HepG2 (cell line): ENCODE results near the gene AFF2. TPM values are rescaled to one million over a fixed set of nuclear protein-coding genes. Genes with fewer than 3 reads are reported as not detected.

Experiments used
- ATAC-seq: fragments of 200-7000 bp; cut with Tn5 transposase; 3 replicates; pipeline ENCODE4 v1.9.1; 2020; ENCODE audit warnings: mild to moderate bottlenecking, moderate library complexity
- BruUV-seq: library from RNA; stranded (reverse); fragments of 400-500 nt; replicated peaks from 2 replicates; lab custom pipeline; 2021; lab: Mats Ljungman, UMichigan
- CTCF ChIA-PET: fragments of 300-600 bp; formaldehyde crosslinking; extraction: SDS; loops from one replicate; lab custom pipeline; 2021; ENCODE audit warnings: low total read pairs, inconsistent platforms, low intra/inter-chr PET ratio; lab: Yijun Ruan, JAX
- POLR2A ChIA-PET: fragments of 350-600 bp; sonication (Branson Sonifier 250); formaldehyde crosslinking; loops from one replicate; lab custom pipeline; 2020; ENCODE audit warnings: antibody characterized with exemption, inconsistent platforms; lab: Yijun Ruan, JAX
- DNase-seq: peaks from one replicate; pipeline ENCODE4 v3.0.0-alpha.2; 2015; ENCODE audit warnings: low spot score
- FAIRE-seq: peaks from 3 replicates; lab custom pipeline; 2011; peaks lifted over from hg19 to GRCh38; lab: Jason Lieb, UNC
- H2AFZ ChIP-seq: one replicate; pipeline ENCODE4 v1.6.1; 2011; ENCODE audit warnings: low read length, inconsistent platforms
- H3K27ac ChIP-seq: fragments of 300-600 bp; 3 replicates; pipeline ENCODE4 v1.8.0; 2011; ENCODE audit warnings: mixed run types, mild to moderate bottlenecking, mixed read lengths, low read length, inconsistent platforms; ENCODE audit not compliant: insufficient read depth; ENCODE audit errors: extremely low read length
- H3K27me3 ChIP-seq, 2 experiments: fragments of 200-600 bp in 1 of 2; 2 replicates in 1 of 2; 3 replicates in 1 of 2; pipeline versions ENCODE4 v1.6.0 to v1.8.0; 2011; ENCODE audit warnings: low read length in 2 of 2, mild to moderate bottlenecking in 2 of 2, moderate library complexity in 2 of 2, inconsistent platforms in 1 of 2; ENCODE audit not compliant: insufficient read depth in 2 of 2, control insufficient read depth in 1 of 2
- H3K36me3 ChIP-seq, 2 experiments: fragments of 200-600 bp in 1 of 2; replicated peaks in 1 of 2; 2 replicates in 1 of 2; 3 replicates in 1 of 2; pipeline versions ENCODE4 v1.5.1 to v1.8.0; 2011; ENCODE audit warnings: low read length in 2 of 2, inconsistent platforms in 1 of 2; ENCODE audit not compliant: insufficient read depth in 2 of 2, control insufficient read depth in 1 of 2
- H3K4me1 ChIP-seq: 2 replicates; pipeline ENCODE4 v1.5.1; 2012; ENCODE audit warnings: low read length, inconsistent platforms; ENCODE audit not compliant: insufficient read depth
- H3K4me2 ChIP-seq: 2 replicates; pipeline ENCODE4 v1.6.0; 2011; ENCODE audit warnings: low read depth, low read length, inconsistent platforms
- H3K4me3 ChIP-seq, 3 experiments: fragments of 200-600 bp in 1 of 3; sonication (generic), shearing (Covaris generic) in 1 of 3; replicated peaks in 1 of 3; 2 replicates each; pipeline ENCODE4 v1.5.1; 2011 to 2016; ENCODE audit warnings: low read length in 3 of 3, inconsistent platforms in 2 of 3, low read depth in 2 of 3, mild to moderate bottlenecking in 2 of 3, control low read depth in 1 of 3, mixed read lengths in 1 of 3; ENCODE audit not compliant: insufficient read depth in 1 of 3
- H3K79me2 ChIP-seq: one replicate; pipeline ENCODE4 v1.6.1; 2011; ENCODE audit warnings: low read length, inconsistent platforms; ENCODE audit not compliant: insufficient read depth
- H3K9ac ChIP-seq: 2 replicates; pipeline ENCODE4 v1.6.0; 2011; ENCODE audit warnings: mild to moderate bottlenecking, low read depth, low read length, inconsistent platforms; ENCODE audit not compliant: insufficient read depth
- H3K9me3 ChIP-seq: 2 replicates; pipeline ENCODE4 v1.5.1; 2012; ENCODE audit warnings: mild to moderate bottlenecking, low read length
- H4K20me1 ChIP-seq: 2 replicates; pipeline ENCODE4 v1.6.0; 2011; ENCODE audit warnings: inconsistent platforms, mild to moderate bottlenecking, low read length, moderate library complexity; ENCODE audit not compliant: insufficient read depth
- FOXK1 ChIP-seq: sonication (generic); formaldehyde crosslinking; IDR thresholded peaks from 2 replicates; pipeline ENCODE4 v1.4.0; 2020; ENCODE audit warnings: low read depth, missing genetic modification reagents, borderline replicate concordance
- HDAC2 ChIP-seq: sonication (generic); formaldehyde crosslinking; IDR thresholded peaks from 2 replicates; pipeline ENCODE4 v1.4.0; 2020; ENCODE audit warnings: missing genetic modification reagents
- KLF12 ChIP-seq: sonication (generic); formaldehyde crosslinking; IDR thresholded peaks from 2 replicates; pipeline ENCODE4 v1.4.0; 2020; ENCODE audit warnings: missing genetic modification reagents, borderline replicate concordance
- KLF15 ChIP-seq: sonication (generic); formaldehyde crosslinking; IDR thresholded peaks from 2 replicates; pipeline ENCODE4 v1.8.1; 2023; ENCODE audit warnings: borderline replicate concordance, mild to moderate bottlenecking, inconsistent platforms, missing genetic modification reagents, mixed read lengths
- MAFK ChIP-seq, 2 experiments: IDR thresholded peaks in 1 of 2; conservative IDR thresholded peaks in 1 of 2; 2 replicates each; pipeline ENCODE4 v1.6.1; 2011; ENCODE audit warnings: improper control_type of control experiment in 2 of 2, low read length in 2 of 2
- SIX1 ChIP-seq: sonication (generic); formaldehyde crosslinking; IDR thresholded peaks from 2 replicates; pipeline ENCODE4 v1.4.0; 2020; ENCODE audit warnings: missing genetic modification reagents, borderline replicate concordance
- SMAD3 ChIP-seq: sonication (generic); formaldehyde crosslinking; IDR thresholded peaks from 2 replicates; pipeline ENCODE4 v1.4.0; 2020; ENCODE audit warnings: missing genetic modification reagents
- SP5 ChIP-seq: IDR thresholded peaks from 2 replicates; pipeline ENCODE4 v1.6.1; 2016; ENCODE audit warnings: low read depth, borderline replicate concordance
- SSRP1 ChIP-seq: IDR thresholded peaks from 2 replicates; pipeline ENCODE4 v1.6.1; 2016; ENCODE audit warnings: control low read depth
- TSC22D2 ChIP-seq: sonication (generic); formaldehyde crosslinking; IDR thresholded peaks from 2 replicates; pipeline ENCODE4 v1.5.1; 2020; ENCODE audit warnings: missing genetic modification reagents, mild to moderate bottlenecking, borderline replicate concordance
- ZNF251 ChIP-seq: sonication (generic); formaldehyde crosslinking; IDR thresholded peaks from 2 replicates; pipeline ENCODE4 v1.9.0; 2021; ENCODE audit warnings: mild to moderate bottlenecking, missing genetic modification reagents
- ZNF607 ChIP-seq: sonication (generic); formaldehyde crosslinking; IDR thresholded peaks from 2 replicates; pipeline ENCODE4 v1.5.1; 2020; ENCODE audit warnings: missing genetic modification reagents, mild to moderate bottlenecking, borderline replicate concordance
- WGBS: methylation state at CpG from one replicate; pipeline ENCODE4 v1.1.6; 2017; ENCODE audit warnings: low lambda C conversion rate; 5-methylcytosine and 5-hydroxymethylcytosine counted together
- in situ Hi-C: cut with HindIII; loops from 2 replicates; pipeline ENCODE4 v1.10.0; 2017; ENCODE audit warnings: low pct_unique_long_range_greater_than_20kb; ENCODE audit not compliant: extremely low pct_ligation_motif_present
- intact Hi-C: fragments of 100-400 bp; cut with micrococcal nuclease; formaldehyde crosslinking; loops from one replicate; pipeline ENCODE4 v1.10.0; 2022; ENCODE audit not compliant: unreplicated experiment
- polyA plus RNA-seq, 8 experiments: library from polyadenylated mRNA; depleted of rRNA in 3 of 8; stranded (reverse) in 7 of 8; unstranded in 1 of 8; fragments of >200 nt; fragmentation: Illumina TruSeq in 4 of 8; extraction: Trizol in 4 of 8; gene quantifications; 2 replicates each; pipeline versions ENCODE4 v1.2.1 to v1.2.3, GENCODE V29; 2011 to 2016; ENCODE audit warnings: low read depth in 4 of 8, missing spikeins in 1 of 8, mixed read lengths in 1 of 8; ENCODE audit not compliant: insufficient read depth in 1 of 8
- total RNA-seq, 5 experiments: library from RNA; depleted of rRNA; stranded (reverse); fragments of >200 nt; fragmentation: Illumina TruSeq; extraction: Trizol; gene quantifications; 2 replicates each; pipeline ENCODE4 v1.2.3, GENCODE V29; 2016; ENCODE audit warnings: low read depth in 1 of 5
- TF ChIP-seq, protein P1 (sequence below): IDR thresholded peaks from 2 replicates; pipeline ENCODE4 v1.6.1; 2016; ENCODE audit warnings: missing compliant biosample characterization, missing genetic modification reagents, borderline replicate concordance
- TF ChIP-seq, protein P2 (sequence below): sonication (generic); formaldehyde crosslinking; IDR thresholded peaks from 2 replicates; pipeline ENCODE4 v1.4.0; 2020; ENCODE audit warnings: low read depth, missing genetic modification reagents

The AFF2 gene
- total and polyA plus RNA-seq, 2 of the 13 experiments (the other 11 are each of a cell fraction or from before 2014, with no cell fraction given): not detected

- intact Hi-C loops (no loop called here), in situ Hi-C loops (no loop called here)
- POLR2A ChIA-PET: no interaction called here
- H3K27ac ChIP-seq: no peak overlapping the region
- no peaks in the 10 kb centered on the region for H3K79me2 ChIP-seq
- no peak overlapping the region for H2AFZ ChIP-seq
- H4K20me1 ChIP-seq: no peaks in the 10 kb centered on the region
- no peaks in the 10 kb centered on the region for H3K4me1 ChIP-seq
- no peak overlapping the region for H3K9ac ChIP-seq
- FAIRE-seq (no peak), ATAC-seq (no peak), DNase-seq (no peak)
- TF ChIP-seq ZNF607: no peak
- TF ChIP-seq SSRP1 (CRISPR knock-in tag): no peak
- no peak for TF ChIP-seq FOXK1 (CRISPR knock-in tag)
- TF ChIP-seq SMAD3 (CRISPR knock-in tag): no peak
- H3K36me3 ChIP-seq: no peaks in the 10 kb centered on the region
- H3K27me3 ChIP-seq: no peaks in the 10 kb centered on the region
- H3K4me2 ChIP-seq: no peak overlapping the region
- CTCF ChIA-PET: no interaction called here
- H3K4me3 ChIP-seq: no peak overlapping the region
- WGBS: 24% methylated on average over 4 of the region's 4 CpGs
- BruUV-seq: no TSS peak
- H3K9me3 ChIP-seq: no peaks in the 10 kb centered on the region
These were observed 181.8 kb downstream of the AFF2 start for GRCh38 chrX:148682206-148682605.

GRCh38 chrX:148691456-148691855 lies 191.0 kb downstream of the AFF2 start:
- CTCF ChIA-PET: no interaction called here
- BruUV-seq: no TSS peak
- no peak overlapping the region for H3K9ac ChIP-seq
- intact Hi-C loops: no loop called here
- no peaks in the 10 kb centered on the region for H4K20me1 ChIP-seq
- DNase-seq (no peak), ATAC-seq (no peak), FAIRE-seq (no peak)
- no peaks in the 10 kb centered on the region for H3K9me3 ChIP-seq
- 0% methylated on average over 1 of the region's 2 CpGs for WGBS
- POLR2A ChIA-PET: no interaction called here
- no peak overlapping the region for H3K27ac ChIP-seq
- H3K4me2 ChIP-seq: no peak overlapping the region
- in situ Hi-C loops: no loop called here
- no peaks in the 10 kb centered on the region for H3K27me3 ChIP-seq
- H2AFZ ChIP-seq: no peak overlapping the region
- H3K4me1 ChIP-seq: no peaks in the 10 kb centered on the region
- no peaks in the 10 kb centered on the region for H3K79me2 ChIP-seq
- H3K36me3 ChIP-seq: no peaks in the 10 kb centered on the region
- H3K4me3 ChIP-seq: no peak overlapping the region
- TF ChIP-seq SP5 (CRISPR knock-in tag) (no peak), KLF12 (CRISPR knock-in tag) (no peak), KLF15 (CRISPR knock-in tag) (no peak), MAFK (conservative IDR thresholded peaks at IDR 0.05 in 1 of 2, IDR thresholded peaks at IDR 0.05 in 1 of 2; ENCODE audit: low read length in 2 of 2) (no peak), HDAC2 (CRISPR knock-in tag) (no peak), SIX1 (no peak), TSC22D2 (CRISPR knock-in tag) (no peak), ZNF251 (no peak)
- TF ChIP-seq, protein P1, sequence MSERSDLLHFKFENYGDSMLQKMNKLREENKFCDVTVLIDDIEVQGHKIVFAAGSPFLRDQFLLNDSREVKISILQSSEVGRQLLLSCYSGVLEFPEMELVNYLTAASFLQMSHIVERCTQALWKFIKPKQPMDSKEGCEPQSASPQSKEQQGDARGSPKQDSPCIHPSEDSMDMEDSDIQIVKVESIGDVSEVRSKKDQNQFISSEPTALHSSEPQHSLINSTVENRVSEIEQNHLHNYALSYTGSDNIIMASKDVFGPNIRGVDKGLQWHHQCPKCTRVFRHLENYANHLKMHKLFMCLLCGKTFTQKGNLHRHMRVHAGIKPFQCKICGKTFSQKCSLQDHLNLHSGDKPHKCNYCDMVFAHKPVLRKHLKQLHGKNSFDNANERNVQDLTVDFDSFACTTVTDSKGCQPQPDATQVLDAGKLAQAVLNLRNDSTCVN (CRISPR knock-in tag): no peak
- TF ChIP-seq, protein P2, sequence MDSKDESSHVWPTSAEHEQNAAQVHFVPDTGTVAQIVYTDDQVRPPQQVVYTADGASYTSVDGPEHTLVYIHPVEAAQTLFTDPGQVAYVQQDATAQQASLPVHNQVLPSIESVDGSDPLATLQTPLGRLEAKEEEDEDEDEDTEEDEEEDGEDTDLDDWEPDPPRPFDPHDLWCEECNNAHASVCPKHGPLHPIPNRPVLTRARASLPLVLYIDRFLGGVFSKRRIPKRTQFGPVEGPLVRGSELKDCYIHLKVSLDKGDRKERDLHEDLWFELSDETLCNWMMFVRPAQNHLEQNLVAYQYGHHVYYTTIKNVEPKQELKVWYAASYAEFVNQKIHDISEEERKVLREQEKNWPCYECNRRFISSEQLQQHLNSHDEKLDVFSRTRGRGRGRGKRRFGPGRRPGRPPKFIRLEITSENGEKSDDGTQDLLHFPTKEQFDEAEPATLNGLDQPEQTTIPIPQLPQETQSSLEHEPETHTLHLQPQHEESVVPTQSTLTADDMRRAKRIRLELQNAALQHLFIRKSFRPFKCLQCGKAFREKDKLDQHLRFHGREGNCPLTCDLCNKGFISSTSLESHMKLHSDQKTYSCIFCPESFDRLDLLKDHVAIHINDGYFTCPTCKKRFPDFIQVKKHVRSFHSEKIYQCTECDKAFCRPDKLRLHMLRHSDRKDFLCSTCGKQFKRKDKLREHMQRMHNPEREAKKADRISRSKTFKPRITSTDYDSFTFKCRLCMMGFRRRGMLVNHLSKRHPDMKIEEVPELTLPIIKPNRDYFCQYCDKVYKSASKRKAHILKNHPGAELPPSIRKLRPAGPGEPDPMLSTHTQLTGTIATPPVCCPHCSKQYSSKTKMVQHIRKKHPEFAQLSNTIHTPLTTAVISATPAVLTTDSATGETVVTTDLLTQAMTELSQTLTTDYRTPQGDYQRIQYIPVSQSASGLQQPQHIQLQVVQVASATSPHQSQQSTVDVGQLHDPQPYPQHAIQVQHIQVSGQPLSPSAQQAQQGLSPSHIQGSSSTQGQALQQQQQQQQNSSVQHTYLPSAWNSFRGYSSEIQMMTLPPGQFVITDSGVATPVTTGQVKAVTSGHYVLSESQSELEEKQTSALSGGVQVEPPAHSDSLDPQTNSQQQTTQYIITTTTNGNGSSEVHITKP: no peak
